Measurements from ENCODE around the gene ACTL7B.

The ACTL7B gene

DNA sequence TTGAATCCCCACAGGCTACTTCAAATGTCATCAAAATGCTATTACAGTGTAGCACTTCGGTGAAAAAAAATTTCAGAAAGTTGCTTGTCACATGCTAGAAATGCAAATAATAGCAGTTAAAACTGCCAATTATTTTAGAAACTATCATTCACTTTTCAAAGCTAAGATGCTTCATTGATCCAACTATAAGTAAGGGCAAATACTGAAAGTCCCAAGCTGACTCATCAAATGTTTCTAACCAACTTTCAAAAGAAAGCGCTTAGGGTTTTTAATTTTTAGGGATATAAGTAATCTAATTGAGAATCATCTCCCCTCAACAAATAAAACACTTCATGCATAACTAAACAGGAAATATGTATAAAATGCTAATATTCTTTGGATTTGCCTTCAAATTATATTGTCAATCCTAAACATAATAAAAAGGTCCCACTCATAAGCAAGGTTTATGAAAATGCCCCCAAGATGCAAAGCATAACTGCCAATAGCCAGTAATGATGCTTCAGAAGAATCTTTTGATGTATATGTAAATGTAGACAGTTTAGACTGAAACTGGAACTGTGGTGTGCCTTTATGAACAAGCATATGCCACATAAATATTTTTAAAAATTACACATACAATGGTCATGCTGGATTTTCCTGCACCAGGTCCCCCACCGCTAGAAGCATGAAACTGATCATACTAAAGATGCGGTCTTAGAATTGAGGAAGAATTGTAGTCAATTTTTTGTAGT, 18.4 kb upstream of the ACTL7B start:
- Histone ChIP-seq H3K36me3 (peaks cover 70% of the 10 kb centered on the region), H3K4me3 (ENCODE audit: low read depth, low read length) (no peak overlapping the region), H3K9me3 (no peaks in the 10 kb centered on the region), H3K27me3 (no peaks in the 10 kb centered on the region), H3K4me1 (no peaks in the 10 kb centered on the region)
- no peak for DNase-seq
- TF ChIP-seq, protein P1, sequence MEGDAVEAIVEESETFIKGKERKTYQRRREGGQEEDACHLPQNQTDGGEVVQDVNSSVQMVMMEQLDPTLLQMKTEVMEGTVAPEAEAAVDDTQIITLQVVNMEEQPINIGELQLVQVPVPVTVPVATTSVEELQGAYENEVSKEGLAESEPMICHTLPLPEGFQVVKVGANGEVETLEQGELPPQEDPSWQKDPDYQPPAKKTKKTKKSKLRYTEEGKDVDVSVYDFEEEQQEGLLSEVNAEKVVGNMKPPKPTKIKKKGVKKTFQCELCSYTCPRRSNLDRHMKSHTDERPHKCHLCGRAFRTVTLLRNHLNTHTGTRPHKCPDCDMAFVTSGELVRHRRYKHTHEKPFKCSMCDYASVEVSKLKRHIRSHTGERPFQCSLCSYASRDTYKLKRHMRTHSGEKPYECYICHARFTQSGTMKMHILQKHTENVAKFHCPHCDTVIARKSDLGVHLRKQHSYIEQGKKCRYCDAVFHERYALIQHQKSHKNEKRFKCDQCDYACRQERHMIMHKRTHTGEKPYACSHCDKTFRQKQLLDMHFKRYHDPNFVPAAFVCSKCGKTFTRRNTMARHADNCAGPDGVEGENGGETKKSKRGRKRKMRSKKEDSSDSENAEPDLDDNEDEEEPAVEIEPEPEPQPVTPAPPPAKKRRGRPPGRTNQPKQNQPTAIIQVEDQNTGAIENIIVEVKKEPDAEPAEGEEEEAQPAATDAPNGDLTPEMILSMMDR (IDR thresholded peaks at IDR 0.05; ENCODE audit: low read depth, low read length) = no peak

GRCh38 chr9:108869092-108869725, 13.4 kb upstream of the ACTL7B start:
- Histone ChIP-seq H3K4me3 (ENCODE audit: low read depth, low read length) (no peak overlapping the region), H3K9me3 (no peaks in the 10 kb centered on the region), H3K27me3 (no peaks in the 10 kb centered on the region), H3K4me1 (no peaks in the 10 kb centered on the region), H3K36me3 (peaks cover 32% of the 10 kb centered on the region)
- no peak for DNase-seq
- TF ChIP-seq, protein P1 (IDR thresholded peaks at IDR 0.05; ENCODE audit: low read depth, low read length) = no peak

GRCh38 chr9:108867829-108868228, 12.0 kb upstream of the ACTL7B start:
- Histone ChIP-seq H3K27me3 (no peaks in the 10 kb centered on the region), H3K36me3 (peaks cover 24% of the 10 kb centered on the region), H3K9me3 (no peaks in the 10 kb centered on the region), H3K4me1 (no peaks in the 10 kb centered on the region), H3K4me3 (ENCODE audit: low read depth, low read length) (no peak overlapping the region)
- DNase-seq = no peak
- TF ChIP-seq, protein P1 (IDR thresholded peaks at IDR 0.05; ENCODE audit: low read depth, low read length) = no peak

GRCh38 chr9:108867116-108867515, 11.3 kb upstream of the ACTL7B start:
- H3K4me1 ChIP-seq = no peaks in the 10 kb centered on the region
- peaks cover 21% of the 10 kb centered on the region for H3K36me3 ChIP-seq
- H3K27me3 ChIP-seq = no peaks in the 10 kb centered on the region
- TF ChIP-seq, protein P1 (IDR thresholded peaks at IDR 0.05; ENCODE audit: low read depth, low read length) = no peak
- H3K9me3 ChIP-seq = no peaks in the 10 kb centered on the region
- DNase-seq = no peak
- no peak overlapping the region for H3K4me3 ChIP-seq (ENCODE audit: low read depth, low read length)

GRCh38 chr9:108866001-108866420, 10.2 kb upstream of the ACTL7B start:
- Histone ChIP-seq H3K36me3 (peaks cover 10% of the 10 kb centered on the region), H3K9me3 (no peaks in the 10 kb centered on the region), H3K4me3 (ENCODE audit: low read depth, low read length) (no peak overlapping the region), H3K4me1 (no peaks in the 10 kb centered on the region), H3K27me3 (no peaks in the 10 kb centered on the region)
- no peak for DNase-seq
- TF ChIP-seq, protein P1 (IDR thresholded peaks at IDR 0.05; ENCODE audit: low read depth, low read length) = no peak

- Histone ChIP-seq H3K9me3 (no peaks in the 10 kb centered on the region), H3K4me1 (no peaks in the 10 kb centered on the region), H3K4me3 (ENCODE audit: low read depth, low read length) (no peak overlapping the region), H3K27me3 (no peaks in the 10 kb centered on the region), H3K36me3 (peaks cover 5% of the 10 kb centered on the region; the same call in 1 of the 2 replicates)
- TF ChIP-seq, protein P1 (IDR thresholded peaks at IDR 0.05; ENCODE audit: low read depth, low read length) = no peak
- DNase-seq = no peak
Measured at GRCh38 chr9:108865037-108865436, 9.3 kb upstream of the ACTL7B start.
